DOHH2 (cell line): ENCODE measurements around the gene STIP1.

Source experiments
- EZH2phosphoT487 ChIP-seq: fragments of 200-600 bp; sonication (generic); IDR thresholded peaks from 2 replicates; pipeline ENCODE4 v1.6.1; 2017; ENCODE audit warnings: borderline replicate concordance, mild to moderate bottlenecking, antibody characterized with exemption, low read length, moderate library complexity, mixed read lengths
- TF ChIP-seq, protein P1 (sequence below): fragments of 200-600 bp; sonication (generic); IDR thresholded peaks from one replicate; pipeline ENCODE4 v1.5.1; 2014; ENCODE audit warnings: antibody characterized with exemption, mild to moderate bottlenecking, low read depth, low read length; ENCODE audit not compliant: poor library complexity, severe bottlenecking

DNA sequence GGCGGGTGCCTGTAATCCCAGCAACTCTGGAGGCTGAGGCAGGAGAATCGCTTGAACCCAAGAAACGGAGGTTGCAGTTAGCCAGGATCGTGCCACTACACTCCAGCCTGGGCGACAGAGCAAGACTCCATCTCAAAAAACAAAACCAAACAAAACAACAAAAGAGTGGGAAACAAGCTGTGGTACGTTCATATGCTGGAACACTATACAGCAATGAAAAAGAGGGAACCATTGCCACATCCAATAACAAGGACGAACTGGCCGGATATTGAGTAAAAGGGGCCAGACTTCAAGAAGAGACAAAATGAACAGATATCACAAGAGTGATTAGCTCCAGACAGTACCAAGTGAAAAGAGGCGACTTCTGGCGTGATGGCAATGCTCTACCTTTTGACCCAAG lies 24.9 kb upstream of the STIP1 start:
- TF ChIP-seq, protein P1, sequence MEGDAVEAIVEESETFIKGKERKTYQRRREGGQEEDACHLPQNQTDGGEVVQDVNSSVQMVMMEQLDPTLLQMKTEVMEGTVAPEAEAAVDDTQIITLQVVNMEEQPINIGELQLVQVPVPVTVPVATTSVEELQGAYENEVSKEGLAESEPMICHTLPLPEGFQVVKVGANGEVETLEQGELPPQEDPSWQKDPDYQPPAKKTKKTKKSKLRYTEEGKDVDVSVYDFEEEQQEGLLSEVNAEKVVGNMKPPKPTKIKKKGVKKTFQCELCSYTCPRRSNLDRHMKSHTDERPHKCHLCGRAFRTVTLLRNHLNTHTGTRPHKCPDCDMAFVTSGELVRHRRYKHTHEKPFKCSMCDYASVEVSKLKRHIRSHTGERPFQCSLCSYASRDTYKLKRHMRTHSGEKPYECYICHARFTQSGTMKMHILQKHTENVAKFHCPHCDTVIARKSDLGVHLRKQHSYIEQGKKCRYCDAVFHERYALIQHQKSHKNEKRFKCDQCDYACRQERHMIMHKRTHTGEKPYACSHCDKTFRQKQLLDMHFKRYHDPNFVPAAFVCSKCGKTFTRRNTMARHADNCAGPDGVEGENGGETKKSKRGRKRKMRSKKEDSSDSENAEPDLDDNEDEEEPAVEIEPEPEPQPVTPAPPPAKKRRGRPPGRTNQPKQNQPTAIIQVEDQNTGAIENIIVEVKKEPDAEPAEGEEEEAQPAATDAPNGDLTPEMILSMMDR, result no peak
- TF ChIP-seq EZH2phosphoT487, result no peak
